ENCODE data around the gene RNF217. TPM values are rescaled to one million over a fixed set of nuclear protein-coding genes. Genes with fewer than 3 reads are reported as not detected.

The RNF217 gene
- total RNA-seq, 6 donors from 2014 or later = 14.6 to 55.5 (median 31.9) TPM

GRCh38 chr6:125038925-125039324, 76.7 kb downstream of the RNF217 start:
- H3K27ac ChIP-seq = no peak overlapping the region
- peaks cover 0 to 5% (median 2%) of the 10 kb centered on the region in 4 donors for H3K4me1 ChIP-seq
- WGBS, 2 donors = 94 to 98% methylated on average over 2 of the region's 2 CpGs
- no peak for DNase-seq
- no peaks in the 10 kb centered on the region for H3K36me3 ChIP-seq
- no peaks in the 10 kb centered on the region for H3K27me3 ChIP-seq
- ATAC-seq (ENCODE audit: low FRiP score in 2 of 2) = no peak
- TF ChIP-seq CTCF (IDR thresholded peaks at IDR 0.05) (no peak), POLR2AphosphoS5 (IDR thresholded peaks at IDR 0.05) (no peak), EP300 (IDR thresholded peaks at IDR 0.05) (no peak), POLR2A (IDR thresholded peaks at IDR 0.05) (no peak)
- no peak overlapping the region for H3K4me3 ChIP-seq
- no peaks in the 10 kb centered on the region for H3K9me3 ChIP-seq

GRCh38 chr6:125041740-125042459, 79.7 kb downstream of the RNF217 start:
- no peaks in the 10 kb centered on the region for H3K27me3 ChIP-seq
- H3K27ac ChIP-seq = no peak overlapping the region
- peaks cover 0 to 5% (median 2%) of the 10 kb centered on the region in 4 donors for H3K4me1 ChIP-seq
- 76 to 82% methylated on average over 3 of the region's 3 CpGs for WGBS, 2 donors
- peaks cover 0 to 16% (median 0%) of the 10 kb centered on the region in 4 donors for H3K36me3 ChIP-seq
- H3K9me3 ChIP-seq = no peaks in the 10 kb centered on the region
- DNase-seq (no peak), ATAC-seq (ENCODE audit: low FRiP score in 2 of 2) (no peak)
- TF ChIP-seq CTCF (IDR thresholded peaks at IDR 0.05) (no peak), EP300 (IDR thresholded peaks at IDR 0.05) (no peak), POLR2A (IDR thresholded peaks at IDR 0.05) (no peak)
- no peak overlapping the region for H3K4me3 ChIP-seq

- no peak for DNase-seq
- WGBS, 2 donors = 63 to 81% methylated on average over 3 of the region's 3 CpGs
- H3K9me3 ChIP-seq = no peaks in the 10 kb centered on the region
- TF ChIP-seq CTCF (IDR thresholded peaks at IDR 0.05) = no peak
- TF ChIP-seq POLR2AphosphoS5 (IDR thresholded peaks at IDR 0.05) = no peak
- no peak for TF ChIP-seq EP300 (IDR thresholded peaks at IDR 0.05)
- no peak overlapping the region for H3K4me3 ChIP-seq
- peaks cover 0 to 16% (median 0%) of the 10 kb centered on the region in 4 donors for H3K36me3 ChIP-seq
- H3K27ac ChIP-seq = no peak overlapping the region
- no peak for ATAC-seq (ENCODE audit: low FRiP score in 2 of 2)
- peaks cover 0 to 5% (median 2%) of the 10 kb centered on the region in 4 donors for H3K4me1 ChIP-seq
- H3K27me3 ChIP-seq = no peaks in the 10 kb centered on the region
Observed at GRCh38 chr6:125044066-125044465, 81.8 kb downstream of the RNF217 start.

GRCh38 chr6:125044667-125045066, 82.4 kb downstream of the RNF217 start:
- DNase-seq = no peak
- no peak for TF ChIP-seq POLR2AphosphoS5 (IDR thresholded peaks at IDR 0.05)
- TF ChIP-seq CTCF (IDR thresholded peaks at IDR 0.05) = no peak
- no peak for TF ChIP-seq EP300 (IDR thresholded peaks at IDR 0.05)
- TF ChIP-seq POLR2A (IDR thresholded peaks at IDR 0.05) = no peak

More at GRCh38 chr6:125044667-125045066, 82.4 kb downstream of the RNF217 start:
- H3K27me3 ChIP-seq = no peaks in the 10 kb centered on the region
- peaks cover 0 to 16% (median 0%) of the 10 kb centered on the region in 4 donors for H3K36me3 ChIP-seq
- peaks cover 0 to 5% (median 2%) of the 10 kb centered on the region in 4 donors for H3K4me1 ChIP-seq
- H3K9me3 ChIP-seq = no peaks in the 10 kb centered on the region
- WGBS, 2 donors = 86 to 97% methylated on average over 2 of the region's 2 CpGs
- no peak overlapping the region for H3K4me3 ChIP-seq
- no peak overlapping the region for H3K27ac ChIP-seq
- ATAC-seq (ENCODE audit: low FRiP score in 2 of 2) = no peak
